ENCODE results near the gene PHF21A. TPM values are rescaled to one million over a fixed set of nuclear protein-coding genes. Genes with fewer than 3 reads are reported as not detected.

Gene PHF21A
- polyA plus RNA-seq, 1 donor (not counting 4 experiments of a cell fraction or from before 2014, with no cell fraction given) = 16.1 TPM

DNA sequence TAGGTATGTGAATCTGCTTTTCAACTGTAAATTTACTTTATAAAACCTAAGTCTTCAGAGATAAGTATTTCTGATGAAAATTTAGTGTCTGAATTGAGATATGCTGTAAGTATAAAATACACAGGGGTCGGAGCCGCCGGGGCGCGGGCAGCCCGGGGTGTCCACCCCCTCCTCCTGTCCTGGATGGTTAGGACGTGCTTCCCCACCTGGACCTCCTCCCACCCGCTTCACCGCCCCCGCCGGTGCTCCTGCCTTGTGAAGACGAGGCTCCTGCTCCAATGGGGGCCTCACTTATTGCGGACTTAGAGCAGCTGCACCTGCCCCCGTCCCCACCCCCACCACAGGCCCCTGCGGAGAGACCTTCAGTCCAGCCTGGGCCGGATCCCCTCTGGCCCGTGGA is 21.3 kb upstream of the PHF21A start:
- Histone ChIP-seq H3K4me1 (ENCODE audit: control insufficient read depth, extremely low read depth, insufficient read depth, low read length) (no peaks in the 10 kb centered on the region), H3K9me3 (ENCODE audit: control insufficient read depth, low read depth, low read length) (no peaks in the 10 kb centered on the region), H3K27me3 (ENCODE audit: control insufficient read depth, extremely low read depth, insufficient read depth, low read length) (no peaks in the 10 kb centered on the region), H3K36me3 (ENCODE audit: control insufficient read depth in 2 of 2, extremely low read depth in 1 of 2, insufficient read depth in 2 of 2, low read length in 2 of 2) (no peaks in the 10 kb centered on the region), H3K9ac (ENCODE audit: control insufficient read depth, extremely low read depth, insufficient read depth, low read length) (no peak overlapping the region), H3K79me2 (ENCODE audit: control insufficient read depth, insufficient read depth, low read length) (no peaks in the 10 kb centered on the region), H3K4me3 (ENCODE audit: control insufficient read depth in 2 of 3, extremely low read depth in 1 of 3, insufficient read depth in 2 of 3, low read depth in 1 of 3, low read length in 3 of 3) (no peak overlapping the region), H3K9me1 (ENCODE audit: control insufficient read depth, extremely low read depth, insufficient read depth, low read length) (no peaks in the 10 kb centered on the region), H4K20me1 (ENCODE audit: control insufficient read depth, extremely low read depth, insufficient read depth, low read length) (no peaks in the 10 kb centered on the region), H3K4me2 (ENCODE audit: control insufficient read depth, extremely low read depth, insufficient read depth, low read depth, low read length) (no peak overlapping the region), H3K27ac (ENCODE audit: control insufficient read depth, insufficient read depth, low read length) (no peak overlapping the region), H2AFZ (ENCODE audit: control insufficient read depth, low read length) (no peak overlapping the region)
- FAIRE-seq (no peak), DNase-seq (ENCODE audit: low read depth, low spot score) (no peak)
- dilution Hi-C loops (cut with MboI; ENCODE audit: extremely low pct_ligation_motif_present, low sequenced_read_pairs) = no loop called here
- no peak for TF ChIP-seq CTCF (optimal IDR thresholded peaks at IDR 0.05 in 1 of 3, IDR thresholded peaks at IDR 0.05 in 1 of 3, conservative IDR thresholded peaks at IDR 0.05 in 1 of 3; ENCODE audit: extremely low read depth in 1 of 3, insufficient read depth in 2 of 3, low read length in 3 of 3)
- no peak for TF ChIP-seq EZH2 (IDR thresholded peaks at IDR 0.05; ENCODE audit: low read length)

DNA sequence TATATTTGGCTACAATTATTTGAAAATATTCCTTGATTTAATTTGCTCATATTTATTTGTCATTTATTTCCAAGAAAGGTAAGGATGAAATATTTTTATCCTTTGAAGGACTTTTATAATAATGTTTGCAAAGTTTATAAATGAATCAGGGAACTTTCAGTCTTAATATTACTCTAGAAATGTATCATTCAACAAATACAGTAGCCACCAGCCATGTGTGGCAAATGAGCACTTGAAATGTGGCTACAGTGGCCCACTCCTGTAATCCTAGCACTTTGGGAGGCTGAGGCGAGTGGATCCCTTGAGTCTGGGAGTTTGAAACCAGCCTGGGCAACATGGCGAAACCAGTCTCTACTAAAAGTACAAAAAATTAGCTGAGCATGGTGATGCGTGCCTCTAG is 20.3 kb upstream of the PHF21A start:
- H3K9me1 ChIP-seq (ENCODE audit: control insufficient read depth, extremely low read depth, insufficient read depth, low read length) = no peaks in the 10 kb centered on the region
- H3K9me3 ChIP-seq (ENCODE audit: control insufficient read depth, low read depth, low read length) = no peaks in the 10 kb centered on the region

More for the DNA sequence above, 20.3 kb upstream of the PHF21A start:
- Histone ChIP-seq H4K20me1 (ENCODE audit: control insufficient read depth, extremely low read depth, insufficient read depth, low read length) (no peaks in the 10 kb centered on the region), H3K9ac (ENCODE audit: control insufficient read depth, extremely low read depth, insufficient read depth, low read length) (no peak overlapping the region), H3K36me3 (ENCODE audit: control insufficient read depth in 2 of 2, extremely low read depth in 1 of 2, insufficient read depth in 2 of 2, low read length in 2 of 2) (no peaks in the 10 kb centered on the region), H3K27me3 (ENCODE audit: control insufficient read depth, extremely low read depth, insufficient read depth, low read length) (no peaks in the 10 kb centered on the region), H3K4me1 (ENCODE audit: control insufficient read depth, extremely low read depth, insufficient read depth, low read length) (no peaks in the 10 kb centered on the region), H3K4me2 (ENCODE audit: control insufficient read depth, extremely low read depth, insufficient read depth, low read depth, low read length) (no peak overlapping the region), H3K79me2 (ENCODE audit: control insufficient read depth, insufficient read depth, low read length) (no peaks in the 10 kb centered on the region), H2AFZ (ENCODE audit: control insufficient read depth, low read length) (no peak overlapping the region), H3K27ac (ENCODE audit: control insufficient read depth, insufficient read depth, low read length) (no peak overlapping the region), H3K4me3 (ENCODE audit: control insufficient read depth in 2 of 3, extremely low read depth in 1 of 3, insufficient read depth in 2 of 3, low read depth in 1 of 3, low read length in 3 of 3) (no peak overlapping the region)
- dilution Hi-C loops (cut with MboI; ENCODE audit: extremely low pct_ligation_motif_present, low sequenced_read_pairs) = no loop called here
- DNase-seq (ENCODE audit: low read depth, low spot score) = no peak
- FAIRE-seq = no peak
- TF ChIP-seq EZH2 (IDR thresholded peaks at IDR 0.05; ENCODE audit: low read length) (no peak), CTCF (optimal IDR thresholded peaks at IDR 0.05 in 1 of 3, IDR thresholded peaks at IDR 0.05 in 1 of 3, conservative IDR thresholded peaks at IDR 0.05 in 1 of 3; ENCODE audit: extremely low read depth in 1 of 3, insufficient read depth in 2 of 3, low read length in 3 of 3) (no peak)

Data from keratinocyte (primary cell).